ENCODE results near the gene MCM8.
"Not testable (repeated sequence)": the region's sequence is repeated elsewhere in the genome, so short reads cannot be mapped to it uniquely, and the experiment has no call there.

GRCh38 chr20:6032907-6033306, 82.5 kb downstream of the MCM8 start:
- not testable (repeated sequence) for TF ChIP-seq EZH2 (IDR thresholded peaks at IDR 0.05; ENCODE audit: low read length, unreplicated experiment); EZH2phosphoT487 (IDR thresholded peaks at IDR 0.05; ENCODE audit: borderline replicate concordance, low read length)
- TF ChIP-seq, protein P1, sequence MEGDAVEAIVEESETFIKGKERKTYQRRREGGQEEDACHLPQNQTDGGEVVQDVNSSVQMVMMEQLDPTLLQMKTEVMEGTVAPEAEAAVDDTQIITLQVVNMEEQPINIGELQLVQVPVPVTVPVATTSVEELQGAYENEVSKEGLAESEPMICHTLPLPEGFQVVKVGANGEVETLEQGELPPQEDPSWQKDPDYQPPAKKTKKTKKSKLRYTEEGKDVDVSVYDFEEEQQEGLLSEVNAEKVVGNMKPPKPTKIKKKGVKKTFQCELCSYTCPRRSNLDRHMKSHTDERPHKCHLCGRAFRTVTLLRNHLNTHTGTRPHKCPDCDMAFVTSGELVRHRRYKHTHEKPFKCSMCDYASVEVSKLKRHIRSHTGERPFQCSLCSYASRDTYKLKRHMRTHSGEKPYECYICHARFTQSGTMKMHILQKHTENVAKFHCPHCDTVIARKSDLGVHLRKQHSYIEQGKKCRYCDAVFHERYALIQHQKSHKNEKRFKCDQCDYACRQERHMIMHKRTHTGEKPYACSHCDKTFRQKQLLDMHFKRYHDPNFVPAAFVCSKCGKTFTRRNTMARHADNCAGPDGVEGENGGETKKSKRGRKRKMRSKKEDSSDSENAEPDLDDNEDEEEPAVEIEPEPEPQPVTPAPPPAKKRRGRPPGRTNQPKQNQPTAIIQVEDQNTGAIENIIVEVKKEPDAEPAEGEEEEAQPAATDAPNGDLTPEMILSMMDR (conservative IDR thresholded peaks at IDR 0.05; ENCODE audit: low read depth, low read length), result not testable (repeated sequence)

Data from PC-3 (cell line).